ENCODE measurements around the gene SCD.

- TF ChIP-seq CTCF (conservative IDR thresholded peaks at IDR 0.05) (no peak), EZH2 (IDR thresholded peaks at IDR 0.05; ENCODE audit: low read depth) (no peak)
Measured at GRCh38 chr10:100311298-100311697, 35.7 kb upstream of the SCD start.

Measured in PC-9 (cell line).